ENCODE results near the gene FILIP1.

DNA sequence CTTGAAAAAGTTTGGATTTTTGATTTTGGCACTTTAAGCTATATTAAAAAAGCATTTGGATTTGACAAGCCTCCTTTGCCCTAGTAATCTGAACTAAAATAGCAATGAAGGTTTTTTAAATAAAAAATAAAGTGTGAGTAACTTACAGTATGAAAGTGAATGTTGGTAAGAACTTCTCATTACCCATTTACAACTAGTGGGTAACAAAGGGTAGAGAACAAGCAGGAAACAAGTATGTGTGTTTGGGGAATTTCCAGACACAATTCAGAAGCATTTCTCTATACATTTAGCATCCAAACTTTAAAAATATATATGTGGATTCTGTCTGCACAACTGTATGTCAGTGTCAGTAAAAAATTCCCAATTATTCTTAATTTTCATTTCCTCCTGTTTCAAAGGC is 211.9 kb downstream of the FILIP1 start:
- TF ChIP-seq, protein P1, sequence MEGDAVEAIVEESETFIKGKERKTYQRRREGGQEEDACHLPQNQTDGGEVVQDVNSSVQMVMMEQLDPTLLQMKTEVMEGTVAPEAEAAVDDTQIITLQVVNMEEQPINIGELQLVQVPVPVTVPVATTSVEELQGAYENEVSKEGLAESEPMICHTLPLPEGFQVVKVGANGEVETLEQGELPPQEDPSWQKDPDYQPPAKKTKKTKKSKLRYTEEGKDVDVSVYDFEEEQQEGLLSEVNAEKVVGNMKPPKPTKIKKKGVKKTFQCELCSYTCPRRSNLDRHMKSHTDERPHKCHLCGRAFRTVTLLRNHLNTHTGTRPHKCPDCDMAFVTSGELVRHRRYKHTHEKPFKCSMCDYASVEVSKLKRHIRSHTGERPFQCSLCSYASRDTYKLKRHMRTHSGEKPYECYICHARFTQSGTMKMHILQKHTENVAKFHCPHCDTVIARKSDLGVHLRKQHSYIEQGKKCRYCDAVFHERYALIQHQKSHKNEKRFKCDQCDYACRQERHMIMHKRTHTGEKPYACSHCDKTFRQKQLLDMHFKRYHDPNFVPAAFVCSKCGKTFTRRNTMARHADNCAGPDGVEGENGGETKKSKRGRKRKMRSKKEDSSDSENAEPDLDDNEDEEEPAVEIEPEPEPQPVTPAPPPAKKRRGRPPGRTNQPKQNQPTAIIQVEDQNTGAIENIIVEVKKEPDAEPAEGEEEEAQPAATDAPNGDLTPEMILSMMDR (IDR thresholded peaks at IDR 0.05): no peak
- no peak for TF ChIP-seq POLR2A (IDR thresholded peaks at IDR 0.05; ENCODE audit: low read depth)
- TF ChIP-seq POLR2AphosphoS5 (IDR thresholded peaks at IDR 0.05): no peak
